GM13977 (cell line): ENCODE data around the gene GMIP.

Source experiments
- DNase-seq: peaks from one replicate; pipeline ENCODE4 v3.0.0; 2012; ENCODE audit warnings: low spot score
- CTCF ChIP-seq: IDR thresholded peaks from 2 replicates; pipeline ENCODE4 v1.5.1; 2012; ENCODE audit warnings: mild to moderate bottlenecking, control low read depth; ENCODE audit not compliant: insufficient read depth; ENCODE audit errors: extremely low read depth, missing control alignments
- in situ Hi-C: fragments of 300-500 bp; cut with MboI; formaldehyde crosslinking; loops from one replicate; pipeline ENCODE4 v1.12.0; 2022; ENCODE audit warnings: low sequenced_read_pairs, low pct_unique_long_range_greater_than_20kb, mixed read lengths, inconsistent platforms; ENCODE audit not compliant: unreplicated experiment

GMIP gene

GRCh38 chr19:19635313-19635702 is 8.1 kb downstream of the GMIP start:
- no peak for DNase-seq
- no peak for TF ChIP-seq CTCF
- in situ Hi-C loops: no loop called here

GRCh38 chr19:19634516-19635312 is 8.7 kb downstream of the GMIP start:
- in situ Hi-C loops: no loop called here
- no peak for TF ChIP-seq CTCF
- no peak for DNase-seq

- DNase-seq: no peak
- TF ChIP-seq CTCF: no peak
- in situ Hi-C loops: no loop called here
Measured at GRCh38 chr19:19633711-19634515, 9.5 kb downstream of the GMIP start.

GRCh38 chr19:19632661-19633060 is 10.8 kb downstream of the GMIP start:
- TF ChIP-seq CTCF: no peak
- DNase-seq: no peak
- in situ Hi-C loops: no loop called here

- TF ChIP-seq CTCF: no peak
- in situ Hi-C loops: no loop called here
- no peak for DNase-seq
Measured at GRCh38 chr19:19631346-19631745, 12.1 kb downstream of the GMIP start.

GRCh38 chr19:19630426-19630825 is 13.0 kb downstream of the GMIP start:
- no peak for DNase-seq
- TF ChIP-seq CTCF: no peak
- in situ Hi-C loops: no loop called here
